ENCODE results near the gene MAP3K7CL. TPM values are rescaled to one million over a fixed set of nuclear protein-coding genes. Genes with fewer than 3 reads are reported as not detected.

MAP3K7CL gene
- total RNA-seq, 4 donors from 2014 or later: 4.9 to 17.3 (median 6.6) TPM

DNA sequence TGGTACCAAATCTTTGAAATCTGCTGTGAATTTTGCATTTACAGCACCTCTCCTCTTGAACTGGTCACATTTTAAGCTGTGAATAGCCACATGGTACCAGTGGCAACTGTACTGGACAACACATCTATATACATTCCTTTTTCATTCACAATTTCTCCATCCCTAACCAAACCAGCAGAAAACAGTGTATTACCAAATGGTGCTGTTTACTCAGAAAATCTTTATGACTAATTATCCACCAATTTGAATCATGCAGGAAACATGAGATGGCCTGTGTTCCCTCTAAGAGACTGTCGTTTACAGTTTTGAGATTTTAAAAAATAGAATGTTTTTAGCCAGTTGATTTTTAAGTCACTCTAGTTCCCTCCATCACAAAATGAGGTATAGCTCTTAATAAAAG lies 39.4 kb upstream of the MAP3K7CL start:
- no peaks in the 10 kb centered on the region for H3K36me3 ChIP-seq
- DNase-seq: no peak
- no peaks in the 10 kb centered on the region for H3K27me3 ChIP-seq
- no peaks in the 10 kb centered on the region for H3K9me3 ChIP-seq
- no peak overlapping the region for H3K27ac ChIP-seq
- TF ChIP-seq, protein P1, sequence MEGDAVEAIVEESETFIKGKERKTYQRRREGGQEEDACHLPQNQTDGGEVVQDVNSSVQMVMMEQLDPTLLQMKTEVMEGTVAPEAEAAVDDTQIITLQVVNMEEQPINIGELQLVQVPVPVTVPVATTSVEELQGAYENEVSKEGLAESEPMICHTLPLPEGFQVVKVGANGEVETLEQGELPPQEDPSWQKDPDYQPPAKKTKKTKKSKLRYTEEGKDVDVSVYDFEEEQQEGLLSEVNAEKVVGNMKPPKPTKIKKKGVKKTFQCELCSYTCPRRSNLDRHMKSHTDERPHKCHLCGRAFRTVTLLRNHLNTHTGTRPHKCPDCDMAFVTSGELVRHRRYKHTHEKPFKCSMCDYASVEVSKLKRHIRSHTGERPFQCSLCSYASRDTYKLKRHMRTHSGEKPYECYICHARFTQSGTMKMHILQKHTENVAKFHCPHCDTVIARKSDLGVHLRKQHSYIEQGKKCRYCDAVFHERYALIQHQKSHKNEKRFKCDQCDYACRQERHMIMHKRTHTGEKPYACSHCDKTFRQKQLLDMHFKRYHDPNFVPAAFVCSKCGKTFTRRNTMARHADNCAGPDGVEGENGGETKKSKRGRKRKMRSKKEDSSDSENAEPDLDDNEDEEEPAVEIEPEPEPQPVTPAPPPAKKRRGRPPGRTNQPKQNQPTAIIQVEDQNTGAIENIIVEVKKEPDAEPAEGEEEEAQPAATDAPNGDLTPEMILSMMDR (IDR thresholded peaks at IDR 0.05): no peak
- no peak for TF ChIP-seq POLR2A (IDR thresholded peaks at IDR 0.05)
- peaks cover 0 to 4% (median 1%) of the 10 kb centered on the region in 4 donors for H3K4me1 ChIP-seq
- no peak overlapping the region for H3K4me3 ChIP-seq

DNA sequence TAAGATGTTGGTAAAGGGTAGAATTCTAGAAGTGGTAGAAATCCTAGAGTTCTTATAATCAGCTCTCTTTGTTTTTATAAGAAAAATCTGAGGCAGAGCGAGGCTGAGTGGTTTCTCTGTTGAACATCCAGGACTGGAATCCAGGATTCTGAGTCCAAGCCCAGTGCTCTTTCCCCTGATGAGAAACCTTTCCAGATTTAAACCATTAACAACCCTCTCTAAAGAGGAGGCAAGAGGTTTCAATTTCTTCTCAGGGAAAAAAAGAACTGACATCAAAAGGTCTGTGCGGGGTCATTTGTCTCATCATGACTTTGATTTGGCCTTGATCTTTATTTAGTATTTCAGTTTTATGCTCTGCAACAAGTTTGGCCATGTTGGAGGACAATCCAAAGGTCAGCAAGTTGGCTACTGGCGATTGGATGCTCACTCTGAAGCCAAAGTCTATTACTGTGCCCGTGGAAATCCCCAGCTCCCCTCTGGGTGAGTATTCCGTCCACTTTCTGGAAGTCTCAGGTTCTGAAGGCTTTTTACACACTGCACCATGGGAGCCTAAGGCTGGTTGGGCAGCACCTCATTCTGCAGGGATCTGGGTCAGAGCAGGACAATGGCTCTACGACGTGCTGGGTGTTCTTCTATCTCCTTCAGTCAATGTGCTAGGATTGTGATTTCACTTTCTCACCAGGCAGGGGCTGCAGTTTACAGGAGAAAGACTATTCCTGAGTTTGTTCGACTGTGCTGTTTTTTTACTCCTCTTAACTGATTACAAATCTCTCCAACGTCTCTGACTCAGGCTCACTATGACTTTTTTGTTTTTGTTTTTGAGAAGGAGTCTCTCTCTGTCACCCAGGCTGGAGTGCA lies 38.1 kb upstream of the MAP3K7CL start:
- H3K27me3 ChIP-seq: no peaks in the 10 kb centered on the region
- peak in 1 of 3 donors; percentile 52 for DNase-seq
- H3K4me1 ChIP-seq: peaks cover 0 to 12% (median 2%) of the 10 kb centered on the region in 4 donors
- H3K27ac ChIP-seq: peak overlapping the region in 3 of 4 donors; percentile 6 to 41 (median 29)
- no peak for TF ChIP-seq POLR2A (IDR thresholded peaks at IDR 0.05)
- TF ChIP-seq, protein P1 (IDR thresholded peaks at IDR 0.05): no peak
- H3K9me3 ChIP-seq: no peaks in the 10 kb centered on the region
- no peaks in the 10 kb centered on the region for H3K36me3 ChIP-seq
- H3K4me3 ChIP-seq: no peak overlapping the region

DNA sequence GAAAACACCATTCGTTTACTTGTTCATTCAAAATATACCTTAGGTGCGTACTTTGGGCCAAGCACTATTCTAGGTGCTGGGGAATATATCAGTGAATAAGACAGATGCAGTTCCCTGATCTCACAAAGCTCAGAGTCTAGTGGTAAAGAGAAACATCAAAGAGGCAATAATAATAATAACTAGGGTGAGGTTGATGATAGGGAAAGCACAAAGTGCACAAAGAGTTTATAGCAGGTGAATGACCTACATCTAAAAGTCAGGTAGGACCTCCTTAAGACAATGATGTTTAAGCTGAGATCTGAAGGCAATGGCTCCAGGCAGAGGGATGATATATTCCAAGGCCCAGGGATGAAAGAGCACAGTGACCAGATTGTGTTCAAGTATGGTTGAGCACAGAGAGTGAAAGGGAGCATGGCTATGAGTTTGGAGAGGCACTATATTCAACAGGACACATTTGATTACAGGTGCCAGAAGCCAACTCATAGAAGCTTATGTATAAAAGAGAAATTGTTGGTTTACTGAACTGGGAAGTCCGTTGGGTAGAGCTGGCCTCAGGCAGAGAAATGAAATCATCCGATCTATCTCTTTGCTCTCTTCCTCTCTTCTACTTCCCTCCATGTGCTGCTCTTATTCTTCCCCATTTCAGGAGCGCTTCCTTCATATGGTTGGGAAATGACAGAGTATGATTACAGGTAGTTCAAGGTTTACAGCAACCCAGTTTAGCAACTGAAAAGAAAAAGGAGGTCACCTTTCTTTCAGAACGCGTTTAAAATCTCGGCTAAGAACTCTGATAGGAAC lies 34.0 kb upstream of the MAP3K7CL start:
- Histone ChIP-seq H3K27me3 (no peaks in the 10 kb centered on the region), H3K9me3 (no peaks in the 10 kb centered on the region), H3K27ac (peak overlapping the region in 3 of 4 donors; percentile 4 to 72 (median 47)), H3K4me1 (peaks cover 0 to 28% (median 2%) of the 10 kb centered on the region in 4 donors), H3K4me3 (no peak overlapping the region), H3K36me3 (no peaks in the 10 kb centered on the region)
- no peak for DNase-seq
- TF ChIP-seq POLR2A (IDR thresholded peaks at IDR 0.05): no peak
- TF ChIP-seq, protein P1 (IDR thresholded peaks at IDR 0.05): no peak

DNA sequence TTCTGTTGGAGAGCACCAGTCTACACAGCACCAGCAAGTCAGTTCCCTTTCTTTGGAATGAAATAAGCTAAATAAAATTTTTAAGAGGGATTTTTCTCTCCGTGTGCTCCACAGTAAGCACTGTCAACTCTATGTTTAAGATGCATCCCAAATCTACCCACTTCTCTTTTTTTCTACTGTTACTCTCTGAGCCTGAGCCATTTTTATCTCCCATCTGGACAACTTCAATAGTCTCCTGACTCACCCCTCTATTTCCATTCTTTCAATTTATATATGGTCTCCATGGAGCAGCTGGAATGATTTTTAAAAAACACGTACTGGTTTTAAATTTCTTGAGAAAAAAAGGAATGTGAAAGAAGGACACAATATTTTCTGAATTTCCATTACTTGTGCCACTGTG lies 32.3 kb upstream of the MAP3K7CL start:
- Histone ChIP-seq H3K9me3 (no peaks in the 10 kb centered on the region), H3K27me3 (no peaks in the 10 kb centered on the region), H3K4me1 (peaks cover 0 to 28% (median 0%) of the 10 kb centered on the region in 4 donors), H3K4me3 (no peak overlapping the region), H3K27ac (peak overlapping the region in 2 of 4 donors; percentile 75 to 83), H3K36me3 (no peaks in the 10 kb centered on the region)
- TF ChIP-seq, protein P1 (IDR thresholded peaks at IDR 0.05): no peak
- no peak for TF ChIP-seq POLR2A (IDR thresholded peaks at IDR 0.05)
- no peak for DNase-seq

DNA sequence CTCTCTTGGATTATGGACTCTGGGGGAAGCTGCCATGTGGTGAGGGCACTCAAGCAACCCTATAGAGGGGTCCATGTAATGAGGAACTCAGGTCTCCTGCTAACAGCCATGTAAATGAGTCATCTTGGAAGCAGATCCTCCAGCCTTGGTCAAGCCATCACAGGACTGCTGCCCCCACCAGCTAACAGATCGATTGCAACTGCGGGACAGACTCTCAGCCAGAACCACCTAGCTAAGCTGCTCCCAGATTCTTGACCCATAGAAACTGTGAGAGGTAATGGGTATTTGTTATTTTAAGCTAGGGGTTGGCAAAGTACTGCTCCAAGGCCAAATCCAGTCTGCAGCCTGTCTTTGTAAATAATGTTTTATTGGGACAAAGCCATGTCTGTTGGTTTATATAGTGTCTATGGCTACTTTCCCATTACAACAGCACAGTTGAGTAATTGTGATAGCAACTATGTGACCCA lies 27.6 kb upstream of the MAP3K7CL start:
- no peak for TF ChIP-seq POLR2A (IDR thresholded peaks at IDR 0.05)
- TF ChIP-seq, protein P1 (IDR thresholded peaks at IDR 0.05): no peak
- no peak for DNase-seq
- no peaks in the 10 kb centered on the region for H3K27me3 ChIP-seq

More for the DNA sequence above, 27.6 kb upstream of the MAP3K7CL start:
- no peaks in the 10 kb centered on the region for H3K9me3 ChIP-seq
- no peak overlapping the region for H3K27ac ChIP-seq
- no peak overlapping the region for H3K4me3 ChIP-seq
- H3K36me3 ChIP-seq: no peaks in the 10 kb centered on the region
- H3K4me1 ChIP-seq: peaks cover 0 to 21% (median 0%) of the 10 kb centered on the region in 4 donors

All from Peyer's patch (tissue), 4 donors.